Mesendoderm (in vitro differentiated cells): ENCODE results near the gene SREK1.
A peak's percentile ranks its signal among the peaks of the same experiment; 100 is the strongest.
"Not testable (repeated sequence)": the region's sequence is repeated elsewhere in the genome, so short reads cannot be mapped to it uniquely, and the experiment has no call there.

Experiments used
- DNase-seq: peaks from one replicate; pipeline ENCODE4 v3.0.0; 2013
- H2AK5ac ChIP-seq: 2 replicates; pipeline ENCODE4 v1.6.1; 2013; ENCODE audit warnings: low read length, inconsistent platforms
- H2BK120ac ChIP-seq: 2 replicates; pipeline ENCODE4 v1.6.1; 2013; ENCODE audit warnings: low read depth, mild to moderate bottlenecking, low read length, moderate library complexity, mixed read lengths
- H2BK15ac ChIP-seq: replicated peaks from 2 replicates; pipeline ENCODE4 v1.6.1; 2013; ENCODE audit warnings: low read depth, mild to moderate bottlenecking, moderate library complexity
- H2BK5ac ChIP-seq: 2 replicates; pipeline ENCODE4 v1.6.1; 2013; ENCODE audit warnings: low read length, inconsistent platforms
- H3K18ac ChIP-seq: 2 replicates; pipeline ENCODE4 v1.6.1; 2013; ENCODE audit warnings: mild to moderate bottlenecking, low read length, mixed read lengths
- H3K23ac ChIP-seq: one replicate; pipeline ENCODE4 v1.6.1; 2013; ENCODE audit warnings: low read length
- H3K27ac ChIP-seq: 2 replicates; pipeline ENCODE4 v1.5.1; 2013; ENCODE audit warnings: low read depth, mild to moderate bottlenecking, inconsistent platforms, low read length, moderate library complexity
- H3K27me3 ChIP-seq: 2 replicates; pipeline ENCODE4 v1.6.1; 2013; ENCODE audit warnings: low read length, control low read depth, mild to moderate bottlenecking, inconsistent platforms; ENCODE audit not compliant: insufficient read depth, poor library complexity
- H3K36me3 ChIP-seq: 2 replicates; pipeline ENCODE4 v1.6.1; 2013; ENCODE audit warnings: low read length, inconsistent platforms; ENCODE audit not compliant: control insufficient read depth, insufficient read depth
- H3K4ac ChIP-seq: one replicate; pipeline ENCODE4 v1.6.1; 2013; ENCODE audit warnings: low read depth, mild to moderate bottlenecking, low read length, moderate library complexity
- H3K4me1 ChIP-seq: 2 replicates; pipeline ENCODE4 v1.6.1; 2013; ENCODE audit warnings: low read depth, low read length, inconsistent platforms; ENCODE audit not compliant: control insufficient read depth
- H3K4me2 ChIP-seq: 2 replicates; pipeline ENCODE4 v1.6.1; 2013; ENCODE audit warnings: low read length
- H3K4me3 ChIP-seq: 2 replicates; pipeline ENCODE4 v1.5.1; 2013; ENCODE audit warnings: mild to moderate bottlenecking, low read length
- H3K56ac ChIP-seq: one replicate; pipeline ENCODE4 v1.6.1; 2013; ENCODE audit warnings: low read length
- H3K79me1 ChIP-seq: 2 replicates; pipeline ENCODE4 v1.6.1; 2013; ENCODE audit warnings: low read length, inconsistent platforms
- H3K79me2 ChIP-seq: 2 replicates; pipeline ENCODE4 v1.6.1; 2013; ENCODE audit warnings: mild to moderate bottlenecking, low read length; ENCODE audit not compliant: control insufficient read depth, insufficient read depth
- H3K9ac ChIP-seq: 2 replicates; pipeline ENCODE4 v1.6.1; 2013; ENCODE audit warnings: low read length, inconsistent platforms
- H4K5ac ChIP-seq: one replicate; pipeline ENCODE4 v1.6.1; 2013; ENCODE audit warnings: low read length
- H4K8ac ChIP-seq: one replicate; pipeline ENCODE4 v1.6.1; 2013; ENCODE audit warnings: low read depth, mild to moderate bottlenecking, control low read depth, low read length, moderate library complexity
- WGBS: extraction: QIAGEN DNeasy Blood & Tissue Kit; methylation state at CpG from one replicate; pipeline ENCODE4 v1.1.7; 2013; ENCODE audit warnings: low lambda C conversion rate, missing lambda C conversion rate; ENCODE audit not compliant: insufficient coverage; ENCODE audit errors: extremely low coverage; 5-methylcytosine and 5-hydroxymethylcytosine counted together

The SREK1 gene

DNA sequence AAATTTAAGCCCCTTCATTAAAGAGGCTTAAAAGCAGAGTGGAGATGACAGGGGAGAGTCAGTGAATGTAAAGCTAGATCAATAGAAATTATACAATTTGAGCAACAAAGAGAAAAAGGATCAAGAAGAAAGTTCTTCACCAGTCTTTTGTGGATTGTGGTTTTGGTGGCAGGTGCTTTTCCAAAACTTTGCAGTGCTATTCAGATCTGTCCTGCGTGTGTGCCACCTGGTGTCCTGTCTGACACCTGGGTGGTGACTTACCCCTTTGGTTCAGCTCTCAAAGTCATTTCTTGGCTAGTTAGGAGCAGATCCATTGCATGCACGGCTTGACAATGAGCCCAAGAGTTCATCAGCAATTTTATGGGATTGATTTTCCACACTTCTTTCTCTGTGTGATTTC lies 69.4 kb downstream of the SREK1 start:
- no peak overlapping the region for H4K8ac ChIP-seq
- H3K4me3 ChIP-seq, result no peak overlapping the region
- H2BK120ac ChIP-seq, result no peak overlapping the region
- no peaks in the 10 kb centered on the region for H3K79me1 ChIP-seq
- no CpG with 5 or more reads among the region's 2 CpGs for WGBS
- H3K9ac ChIP-seq, result no peak overlapping the region
- no peak for DNase-seq
- no peaks in the 10 kb centered on the region for H3K27me3 ChIP-seq
- H3K27ac ChIP-seq, result no peak overlapping the region
- peaks cover 6% of the 10 kb centered on the region for H3K4me1 ChIP-seq
- H3K79me2 ChIP-seq, result no peaks in the 10 kb centered on the region
- no peak overlapping the region for H2AK5ac ChIP-seq
- H3K56ac ChIP-seq, result no peak overlapping the region
- H2BK15ac ChIP-seq, result no peak overlapping the region
- no peaks in the 10 kb centered on the region for H3K36me3 ChIP-seq
- H3K4ac ChIP-seq, result no peak overlapping the region
- H3K4me2 ChIP-seq, result no peak overlapping the region
- H2BK5ac ChIP-seq, result no peak overlapping the region
- H4K5ac ChIP-seq, result no peak overlapping the region
- H3K18ac ChIP-seq, result no peak overlapping the region
- no peak overlapping the region for H3K23ac ChIP-seq

- no peaks in the 10 kb centered on the region for H3K4me1 ChIP-seq
- no peak overlapping the region for H3K9ac ChIP-seq
- no peaks in the 10 kb centered on the region for H3K36me3 ChIP-seq
- no peak overlapping the region for H2BK15ac ChIP-seq
- no peak overlapping the region for H2AK5ac ChIP-seq
- H3K4ac ChIP-seq, result no peak overlapping the region
- no peak overlapping the region for H4K8ac ChIP-seq
- no peak overlapping the region for H3K27ac ChIP-seq
- H4K5ac ChIP-seq, result no peak overlapping the region
- H2BK120ac ChIP-seq, result no peak overlapping the region
- H3K4me2 ChIP-seq, result no peak overlapping the region
- no peaks in the 10 kb centered on the region for H3K79me1 ChIP-seq
- H3K27me3 ChIP-seq, result no peaks in the 10 kb centered on the region
- H3K23ac ChIP-seq, result no peak overlapping the region
- H3K4me3 ChIP-seq, result no peak overlapping the region
- no peaks in the 10 kb centered on the region for H3K79me2 ChIP-seq
- no peak overlapping the region for H2BK5ac ChIP-seq
- H3K18ac ChIP-seq, result no peak overlapping the region
- H3K56ac ChIP-seq, result peak overlapping the region; percentile 7
- no peak for DNase-seq
- WGBS, result no CpG with 5 or more reads among the region's 5 CpGs
Measured at GRCh38 chr5:66222455-66222854, 78.4 kb downstream of the SREK1 start.

DNA sequence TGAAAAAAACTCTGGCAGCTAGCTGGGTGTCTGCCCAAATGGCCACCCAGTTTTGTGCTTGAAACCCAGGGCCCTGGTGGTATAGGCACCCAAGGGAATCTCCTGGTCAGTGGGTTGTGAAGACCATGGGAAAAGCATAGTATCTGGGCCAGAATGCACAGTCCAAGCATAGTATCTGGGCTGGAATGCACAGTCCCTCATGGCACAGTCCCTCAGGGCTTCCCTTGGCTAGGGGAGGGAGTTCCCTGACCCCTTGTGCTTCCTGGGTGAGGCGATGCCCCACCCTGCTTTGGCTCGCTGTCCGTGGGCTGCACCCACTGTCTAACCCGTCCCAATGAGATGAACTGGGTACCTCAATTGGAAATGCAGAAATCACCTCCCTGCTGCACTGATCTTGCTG lies 78.8 kb downstream of the SREK1 start:
- not testable (repeated sequence) for H3K56ac ChIP-seq, H3K18ac ChIP-seq, DNase-seq, H4K5ac ChIP-seq, H3K79me2 ChIP-seq, H3K23ac ChIP-seq, H3K27ac ChIP-seq, H3K4ac ChIP-seq, H3K27me3 ChIP-seq, H3K79me1 ChIP-seq, H2AK5ac ChIP-seq, H2BK15ac ChIP-seq, H3K4me1 ChIP-seq, H2BK5ac ChIP-seq, H4K8ac ChIP-seq, H3K36me3 ChIP-seq, H3K4me2 ChIP-seq, H2BK120ac ChIP-seq, H3K4me3 ChIP-seq, H3K9ac ChIP-seq
- WGBS, result no CpG with 5 or more reads among the region's 4 CpGs

DNA sequence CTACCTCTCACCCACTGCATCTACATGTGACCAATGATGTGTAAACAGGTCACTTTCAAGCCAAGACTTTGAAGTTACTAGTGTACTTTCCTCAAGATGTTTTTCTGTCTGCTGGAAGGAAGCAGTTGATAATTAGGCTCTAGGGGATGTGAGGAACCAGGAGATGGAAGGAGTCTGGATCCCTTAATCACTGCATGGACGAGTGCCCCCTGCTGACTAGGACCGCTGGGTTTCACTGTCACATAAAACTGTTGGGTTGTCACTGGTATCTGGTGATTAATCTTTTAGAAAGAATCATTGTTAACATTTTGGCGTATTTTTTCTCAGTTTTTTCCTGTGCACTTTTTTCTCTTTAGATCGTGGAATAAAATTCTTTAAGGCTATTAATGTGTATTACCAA lies 79.5 kb downstream of the SREK1 start:
- H3K79me1 ChIP-seq, result no peaks in the 10 kb centered on the region
- no peak overlapping the region for H3K4me2 ChIP-seq
- no peak overlapping the region for H2AK5ac ChIP-seq
- no peaks in the 10 kb centered on the region for H3K4me1 ChIP-seq
- no peak overlapping the region for H3K27ac ChIP-seq
- no peak overlapping the region for H2BK15ac ChIP-seq
- H3K27me3 ChIP-seq, result no peaks in the 10 kb centered on the region
- no peak overlapping the region for H4K8ac ChIP-seq
- H3K4ac ChIP-seq, result no peak overlapping the region
- H2BK120ac ChIP-seq, result no peak overlapping the region
- no peak overlapping the region for H3K56ac ChIP-seq
- no peak overlapping the region for H3K9ac ChIP-seq
- no peak overlapping the region for H2BK5ac ChIP-seq
- H4K5ac ChIP-seq, result no peak overlapping the region
- no peak overlapping the region for H3K23ac ChIP-seq
- H3K36me3 ChIP-seq, result no peaks in the 10 kb centered on the region
- H3K18ac ChIP-seq, result no peak overlapping the region
- no peak overlapping the region for H3K4me3 ChIP-seq
- H3K79me2 ChIP-seq, result no peaks in the 10 kb centered on the region
- DNase-seq, result peak; percentile 62
- no CpG with 5 or more reads among the region's 4 CpGs for WGBS

- no peak overlapping the region for H3K4me3 ChIP-seq
- no peak overlapping the region for H3K27ac ChIP-seq
- no peak overlapping the region for H3K4me2 ChIP-seq
- H3K4ac ChIP-seq, result no peak overlapping the region
- H3K4me1 ChIP-seq, result no peaks in the 10 kb centered on the region
- H3K23ac ChIP-seq, result no peak overlapping the region
- no peak overlapping the region for H4K8ac ChIP-seq
- H3K27me3 ChIP-seq, result no peaks in the 10 kb centered on the region
- WGBS, result no CpG with 5 or more reads among the region's 3 CpGs
- no peak overlapping the region for H3K56ac ChIP-seq
- H4K5ac ChIP-seq, result no peak overlapping the region
- H3K79me2 ChIP-seq, result no peaks in the 10 kb centered on the region
- H2BK5ac ChIP-seq, result no peak overlapping the region
- no peaks in the 10 kb centered on the region for H3K79me1 ChIP-seq
- no peak overlapping the region for H3K9ac ChIP-seq
- H2BK120ac ChIP-seq, result no peak overlapping the region
- H2AK5ac ChIP-seq, result no peak overlapping the region
- no peak overlapping the region for H2BK15ac ChIP-seq
- DNase-seq, result no peak
- H3K18ac ChIP-seq, result no peak overlapping the region
- no peaks in the 10 kb centered on the region for H3K36me3 ChIP-seq
Measured at GRCh38 chr5:66224274-66224673, 80.2 kb downstream of the SREK1 start.

DNA sequence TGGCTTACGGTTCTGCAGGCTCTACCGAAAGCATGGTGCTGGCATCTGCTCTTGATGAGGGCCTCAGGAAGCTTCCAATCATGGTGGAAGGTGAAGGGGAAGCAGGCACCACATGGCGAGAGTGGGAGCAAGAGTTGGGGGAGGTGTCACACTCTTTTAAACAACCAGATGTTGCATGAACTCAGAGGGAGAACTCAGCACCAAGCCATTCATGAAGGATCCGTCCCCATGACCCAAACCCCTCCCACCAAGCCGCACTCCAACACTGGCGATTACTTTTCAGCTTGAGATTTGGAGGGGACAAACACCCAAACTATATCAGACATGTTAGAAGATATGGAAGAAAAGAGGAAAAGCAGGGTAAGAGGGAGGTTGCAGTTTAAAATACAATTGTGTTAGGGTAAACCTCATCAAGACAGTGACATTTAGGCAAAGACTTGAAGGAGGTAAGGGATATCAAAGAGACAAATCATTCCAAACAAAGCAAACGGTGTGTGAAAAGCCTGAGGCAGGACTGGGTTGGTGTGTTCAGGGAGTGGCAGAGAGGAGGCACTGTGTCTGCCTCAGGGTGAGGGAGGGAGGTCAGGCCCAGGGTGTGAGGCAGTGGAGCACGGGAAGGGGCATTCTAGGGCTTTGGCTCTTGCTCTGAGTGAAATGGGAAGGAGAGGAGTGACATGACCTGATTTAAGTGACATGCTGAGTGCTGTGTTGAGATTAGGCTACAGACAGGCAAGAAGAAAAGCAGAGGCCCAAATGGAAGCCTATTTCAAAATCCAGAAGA lies 80.9 kb downstream of the SREK1 start:
- Histone ChIP-seq H3K4ac (no peak overlapping the region), H2BK15ac (no peak overlapping the region)

More for the DNA sequence above, 80.9 kb downstream of the SREK1 start:
- Histone ChIP-seq H3K18ac (no peak overlapping the region), H3K4me1 (no peaks in the 10 kb centered on the region), H2BK5ac (no peak overlapping the region), H2AK5ac (no peak overlapping the region), H3K79me2 (no peaks in the 10 kb centered on the region), H3K27ac (no peak overlapping the region), H3K23ac (no peak overlapping the region), H3K9ac (no peak overlapping the region), H3K56ac (no peak overlapping the region), H3K36me3 (no peaks in the 10 kb centered on the region), H3K79me1 (no peaks in the 10 kb centered on the region), H3K4me2 (no peak overlapping the region), H2BK120ac (no peak overlapping the region), H4K5ac (no peak overlapping the region), H4K8ac (no peak overlapping the region), H3K27me3 (no peaks in the 10 kb centered on the region), H3K4me3 (no peak overlapping the region)
- WGBS, result no CpG with 5 or more reads among the region's 8 CpGs
- no peak for DNase-seq
